ENCODE measurements around the gene GRM7. TPM values are rescaled to one million over a fixed set of nuclear protein-coding genes. Genes with fewer than 3 reads are reported as not detected.

The GRM7 gene
- total and polyA plus RNA-seq, 4 donors, result 0.08 to 0.33 TPM; not detected in 2

DNA sequence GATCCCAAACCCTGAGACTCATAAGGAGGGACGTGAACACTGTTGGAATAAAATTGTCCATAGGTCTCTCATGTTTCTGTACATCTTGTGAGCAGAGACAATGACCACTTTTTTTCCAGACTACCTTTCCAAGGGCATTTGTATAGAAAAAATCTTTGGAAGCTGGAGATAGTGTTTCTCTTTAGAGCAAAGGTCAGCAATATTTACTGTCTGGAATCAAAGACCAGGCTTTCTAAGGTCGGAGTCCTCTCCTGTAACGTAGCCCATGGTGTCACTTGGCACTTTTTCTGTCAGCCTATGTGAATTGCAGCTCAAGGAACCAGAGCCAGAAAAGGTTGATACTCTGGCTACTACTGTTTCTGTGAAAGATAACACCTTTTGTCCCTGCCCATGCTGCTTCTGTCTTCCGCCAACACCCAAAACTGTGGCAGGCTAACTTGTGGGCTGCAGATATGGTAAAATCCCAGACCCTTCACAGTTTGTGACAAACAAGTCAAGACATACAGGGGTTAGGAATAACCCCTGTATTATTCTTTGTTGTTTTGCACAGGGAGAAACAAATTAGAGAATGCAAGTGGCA lies 578.3 kb downstream of the GRM7 start (continued):
- TF ChIP-seq REST (IDR thresholded peaks at IDR 0.05) (no peak), FOXA2 (IDR thresholded peaks at IDR 0.05) (no peak), EGR1 (IDR thresholded peaks at IDR 0.05; ENCODE audit: low read depth in 2 of 2) (no peak)

DNA sequence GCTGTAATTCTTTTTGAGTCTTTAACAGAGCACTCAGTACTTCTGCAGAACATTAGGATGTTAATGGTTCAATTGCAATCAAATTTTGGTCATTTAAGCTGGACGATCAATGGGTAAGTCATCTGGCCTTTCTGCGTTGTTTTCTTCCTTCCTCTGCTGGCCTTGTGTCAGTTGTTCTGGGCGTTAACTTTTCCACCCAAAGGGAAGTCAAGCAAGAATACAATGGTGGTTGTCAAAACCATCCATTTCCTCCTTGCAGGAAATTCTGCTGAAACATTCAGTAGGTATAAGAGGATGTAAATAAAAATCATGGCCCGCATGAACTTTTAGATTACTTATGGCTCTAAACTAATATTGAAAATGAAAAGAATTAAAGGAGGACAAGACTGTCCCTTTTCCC lies 584.0 kb downstream of the GRM7 start:
- no peaks in the 10 kb centered on the region for H3K36me3 ChIP-seq (ENCODE audit: control insufficient read depth in 4 of 4, insufficient read depth in 3 of 4, low read depth in 1 of 4, low read length in 3 of 4)
- no peak overlapping the region for H3K9ac ChIP-seq (ENCODE audit: low read depth in 1 of 2, low read length in 2 of 2)
- DNase-seq (ENCODE audit: low spot score), result no peak
- no peaks in the 10 kb centered on the region for H3K27me3 ChIP-seq (ENCODE audit: control insufficient read depth in 4 of 4, insufficient read depth in 4 of 4, low read length in 3 of 4)
- no peak overlapping the region for H3K4me3 ChIP-seq (ENCODE audit: low read depth in 1 of 3, low read length in 3 of 3)
- no peaks in the 10 kb centered on the region for H3K9me3 ChIP-seq (ENCODE audit: control insufficient read depth in 4 of 4, low read length in 3 of 4)
- H3K27ac ChIP-seq (ENCODE audit: low read depth in 1 of 2, low read length in 2 of 2), result no peak overlapping the region
- TF ChIP-seq SP1 (IDR thresholded peaks at IDR 0.05) (no peak), YY1 (IDR thresholded peaks at IDR 0.05) (peak; percentile 13)
- no peaks in the 10 kb centered on the region for H3K4me1 ChIP-seq (ENCODE audit: control insufficient read depth in 4 of 4, insufficient read depth in 4 of 4, low read length in 3 of 4)
- 61% methylated on average over 4 of the region's 4 CpGs for WGBS

- H3K4me1 ChIP-seq (ENCODE audit: control insufficient read depth in 4 of 4, insufficient read depth in 4 of 4, low read length in 3 of 4), result no peaks in the 10 kb centered on the region
- WGBS, result 43% methylated on average over 5 of the region's 5 CpGs
- H3K9me3 ChIP-seq (ENCODE audit: control insufficient read depth in 4 of 4, low read length in 3 of 4), result no peaks in the 10 kb centered on the region
- H3K27ac ChIP-seq (ENCODE audit: low read depth in 1 of 2, low read length in 2 of 2), result no peak overlapping the region
- H3K9ac ChIP-seq (ENCODE audit: low read depth in 1 of 2, low read length in 2 of 2), result no peak overlapping the region
- H3K4me3 ChIP-seq (ENCODE audit: low read depth in 1 of 3, low read length in 3 of 3), result no peak overlapping the region
- H3K27me3 ChIP-seq (ENCODE audit: control insufficient read depth in 4 of 4, insufficient read depth in 4 of 4, low read length in 3 of 4), result no peaks in the 10 kb centered on the region
- DNase-seq (ENCODE audit: low spot score), result no peak
- TF ChIP-seq NR2F2 (IDR thresholded peaks at IDR 0.05) (no peak), EGR1 (IDR thresholded peaks at IDR 0.05; ENCODE audit: low read depth in 2 of 2) (no peak), HNF4G (IDR thresholded peaks at IDR 0.05) (no peak), HNF4A (conservative IDR thresholded peaks at IDR 0.05) (no peak), YY1 (IDR thresholded peaks at IDR 0.05) (no peak), JUND (IDR thresholded peaks at IDR 0.05) (no peak)
- TF ChIP-seq, protein P1, sequence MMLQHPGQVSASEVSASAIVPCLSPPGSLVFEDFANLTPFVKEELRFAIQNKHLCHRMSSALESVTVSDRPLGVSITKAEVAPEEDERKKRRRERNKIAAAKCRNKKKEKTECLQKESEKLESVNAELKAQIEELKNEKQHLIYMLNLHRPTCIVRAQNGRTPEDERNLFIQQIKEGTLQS (IDR thresholded peaks at IDR 0.05), result no peak
- no peaks in the 10 kb centered on the region for H3K36me3 ChIP-seq (ENCODE audit: control insufficient read depth in 4 of 4, insufficient read depth in 3 of 4, low read depth in 1 of 4, low read length in 3 of 4)
Measured at GRCh38 chr3:7445331-7445730, 584.4 kb downstream of the GRM7 start.

GRCh38 chr3:7447197-7447769 lies 586.4 kb downstream of the GRM7 start:
- WGBS, result 76% methylated on average over 6 of the region's 6 CpGs
- TF ChIP-seq REST (IDR thresholded peaks at IDR 0.05), result no peak
- no peak for TF ChIP-seq GABPA (IDR thresholded peaks at IDR 0.05 in 1 of 2, conservative IDR thresholded peaks at IDR 0.05 in 1 of 2)
- no peak for TF ChIP-seq TAF1 (conservative IDR thresholded peaks at IDR 0.05)
- no peak for TF ChIP-seq FOXA1 (IDR thresholded peaks at IDR 0.05)
- no peak for TF ChIP-seq MAX (IDR thresholded peaks at IDR 0.05)
- TF ChIP-seq FOXA2 (IDR thresholded peaks at IDR 0.05), result no peak
- no peak for TF ChIP-seq JUND (IDR thresholded peaks at IDR 0.05)
- TF ChIP-seq NR2F2 (IDR thresholded peaks at IDR 0.05), result no peak
- TF ChIP-seq EGR1 (IDR thresholded peaks at IDR 0.05; ENCODE audit: low read depth in 2 of 2), result no peak
- no peak for TF ChIP-seq SP1 (IDR thresholded peaks at IDR 0.05)
- TF ChIP-seq YY1 (IDR thresholded peaks at IDR 0.05), result no peak
- Histone ChIP-seq H3K36me3 (ENCODE audit: control insufficient read depth in 4 of 4, insufficient read depth in 3 of 4, low read depth in 1 of 4, low read length in 3 of 4) (no peaks in the 10 kb centered on the region), H3K27ac (ENCODE audit: low read depth in 1 of 2, low read length in 2 of 2) (no peak overlapping the region), H3K9ac (ENCODE audit: low read depth in 1 of 2, low read length in 2 of 2) (no peak overlapping the region), H3K27me3 (ENCODE audit: control insufficient read depth in 4 of 4, insufficient read depth in 4 of 4, low read length in 3 of 4) (no peaks in the 10 kb centered on the region), H3K4me1 (ENCODE audit: control insufficient read depth in 4 of 4, insufficient read depth in 4 of 4, low read length in 3 of 4) (no peaks in the 10 kb centered on the region), H3K4me3 (ENCODE audit: low read depth in 1 of 3, low read length in 3 of 3) (no peak overlapping the region), H3K9me3 (ENCODE audit: control insufficient read depth in 4 of 4, low read length in 3 of 4) (no peaks in the 10 kb centered on the region)
- no peak for DNase-seq (ENCODE audit: low spot score)

Data from liver (tissue), 9 donors.